Psoas muscle (tissue), 8 donors: ENCODE measurements around the gene PRODH2. TPM values are rescaled to one million over a fixed set of nuclear protein-coding genes. Genes with fewer than 3 reads are reported as not detected.

ENCODE experiments used
- ATAC-seq, 4 donors: fragments of 200-7000 bp; cut with Tn5 transposase; one replicate each; pipeline ENCODE4 v1.9.1; 2020; ENCODE audit warnings: moderate library complexity in 3 of 4, mild to moderate bottlenecking in 2 of 4
- DNase-seq, 2 donors: peaks; one replicate each; pipeline ENCODE4 v3.0.0-alpha.2; 2020
- H3K27ac ChIP-seq: fragments of 200-600 bp; one replicate; pipeline ENCODE4 v1.8.0; 2022
- H3K27me3 ChIP-seq, 3 donors: fragments of 200-600 bp in 1 of 3; one replicate each; pipeline versions ENCODE4 v1.6.1 to v1.8.0; 2013 to 2022; ENCODE audit warnings: low read length in 2 of 3, mild to moderate bottlenecking in 2 of 3, moderate library complexity in 1 of 3; ENCODE audit not compliant: insufficient read depth in 3 of 3
- H3K36me3 ChIP-seq, 2 donors: fragments of 200-600 bp in 1 of 2; one replicate each; pipeline versions ENCODE4 v1.6.1 to v1.8.0; 2013 to 2022; ENCODE audit warnings: low read depth in 1 of 2, mild to moderate bottlenecking in 1 of 2, moderate library complexity in 1 of 2; ENCODE audit not compliant: insufficient read depth in 1 of 2
- H3K4me1 ChIP-seq: fragments of 200-600 bp; one replicate; pipeline ENCODE4 v1.8.0; 2022
- H3K4me3 ChIP-seq: fragments of 200-600 bp; one replicate; pipeline ENCODE4 v1.8.0; 2022; ENCODE audit warnings: mild to moderate bottlenecking
- H3K9me3 ChIP-seq: fragments of 200-600 bp; one replicate; pipeline ENCODE4 v1.8.0; 2022
- WGBS, 3 donors: extraction: QIAGEN DNeasy Blood & Tissue Kit; methylation state at CpG; one replicate each; pipeline versions ENCODE4 v1.1.6 to v1.1.7; 2013; 5-methylcytosine and 5-hydroxymethylcytosine counted together
- intact Hi-C, 2 donors: fragments of 100-400 bp; cut with DNase I; formaldehyde crosslinking; loops; one replicate each; pipeline versions ENCODE4 v1.11.0 to v1.14.2; 2022
- polyA plus RNA-seq, 3 donors: library from polyadenylated mRNA; stranded (reverse); fragments of 200-250 nt; gene quantifications; one replicate each; pipeline ENCODE4 v1.2.3, GENCODE V29; 2013
- total RNA-seq, 4 donors: library from RNA; stranded (reverse); fragmentation: NEBNext Ultra II Directional in 2 of 4; extraction: Animal tissue kit (Norgen Biotek cat#: 25700) in 2 of 4; gene quantifications; one replicate each; pipeline versions ENCODE4 v1.2.1 to v1.2.4, GENCODE V29; 2021 to 2023
- TF ChIP-seq, protein P1 (sequence below): fragments of 200-600 bp; IDR thresholded peaks from one replicate; pipeline ENCODE4 v1.8.0; 2022; ENCODE audit warnings: antibody characterized with exemption
- donor health status: healthy with polysubstance abuse.
- donor health status: DM: no; HTN: no; CAD: no; lungs with moderate emphysema.
- donor health status: Bipolar disorder and iron deficiency.
- donor health status: healthy.
- donor health status: DM: yes; HTN: yes; CAD: no.
- donor health status: DM: no; HTN: no; CAD: no.
- donor health status: DM: no; HTN: no; CAD: no.
- donor health status: DM: yes; HTN: yes; CAD: no.

The PRODH2 gene
- total and polyA plus RNA-seq, 7 donors, result not detected

DNA sequence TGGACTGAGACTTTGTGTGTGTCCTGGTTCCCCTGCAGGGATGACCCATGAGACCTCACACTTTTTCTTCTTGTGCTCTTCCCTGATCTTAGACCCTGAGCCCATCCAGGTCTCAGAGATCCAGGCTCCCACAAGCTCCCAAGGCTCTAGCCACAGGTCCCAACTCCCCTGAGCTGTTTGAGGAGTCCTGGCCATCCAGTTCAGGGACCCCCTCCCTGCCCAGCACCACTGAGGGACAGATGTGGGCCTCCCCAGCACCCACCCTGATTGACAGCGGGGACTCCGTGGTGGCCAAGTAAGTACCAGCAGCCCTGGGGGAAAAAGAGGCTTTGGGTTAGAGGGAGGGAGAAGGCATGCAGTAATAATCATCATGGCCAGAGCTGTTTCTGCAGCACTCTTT lies 52.9 kb downstream of the PRODH2 start:
- peaks cover 3 to 26% of the 10 kb centered on the region in 2 donors for H3K36me3 ChIP-seq
- H3K27me3 ChIP-seq, result no peaks in the 10 kb centered on the region
- no peak for DNase-seq
- 92 to 96% (median 94%) methylated on average over 2 of the region's 2 CpGs for WGBS, 3 donors
- TF ChIP-seq, protein P1, sequence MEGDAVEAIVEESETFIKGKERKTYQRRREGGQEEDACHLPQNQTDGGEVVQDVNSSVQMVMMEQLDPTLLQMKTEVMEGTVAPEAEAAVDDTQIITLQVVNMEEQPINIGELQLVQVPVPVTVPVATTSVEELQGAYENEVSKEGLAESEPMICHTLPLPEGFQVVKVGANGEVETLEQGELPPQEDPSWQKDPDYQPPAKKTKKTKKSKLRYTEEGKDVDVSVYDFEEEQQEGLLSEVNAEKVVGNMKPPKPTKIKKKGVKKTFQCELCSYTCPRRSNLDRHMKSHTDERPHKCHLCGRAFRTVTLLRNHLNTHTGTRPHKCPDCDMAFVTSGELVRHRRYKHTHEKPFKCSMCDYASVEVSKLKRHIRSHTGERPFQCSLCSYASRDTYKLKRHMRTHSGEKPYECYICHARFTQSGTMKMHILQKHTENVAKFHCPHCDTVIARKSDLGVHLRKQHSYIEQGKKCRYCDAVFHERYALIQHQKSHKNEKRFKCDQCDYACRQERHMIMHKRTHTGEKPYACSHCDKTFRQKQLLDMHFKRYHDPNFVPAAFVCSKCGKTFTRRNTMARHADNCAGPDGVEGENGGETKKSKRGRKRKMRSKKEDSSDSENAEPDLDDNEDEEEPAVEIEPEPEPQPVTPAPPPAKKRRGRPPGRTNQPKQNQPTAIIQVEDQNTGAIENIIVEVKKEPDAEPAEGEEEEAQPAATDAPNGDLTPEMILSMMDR, result no peak
- H3K4me3 ChIP-seq, result no peak overlapping the region
- no peak for ATAC-seq
- peaks cover 14% of the 10 kb centered on the region for H3K4me1 ChIP-seq
- intact Hi-C loops, result loop anchor here in 1 of 2 donors (5.0 kb wide), 1 partner anchor 173 kb away; no protein-coding TSS in a partner anchor
- no peaks in the 10 kb centered on the region for H3K9me3 ChIP-seq
- no peak overlapping the region for H3K27ac ChIP-seq

DNA sequence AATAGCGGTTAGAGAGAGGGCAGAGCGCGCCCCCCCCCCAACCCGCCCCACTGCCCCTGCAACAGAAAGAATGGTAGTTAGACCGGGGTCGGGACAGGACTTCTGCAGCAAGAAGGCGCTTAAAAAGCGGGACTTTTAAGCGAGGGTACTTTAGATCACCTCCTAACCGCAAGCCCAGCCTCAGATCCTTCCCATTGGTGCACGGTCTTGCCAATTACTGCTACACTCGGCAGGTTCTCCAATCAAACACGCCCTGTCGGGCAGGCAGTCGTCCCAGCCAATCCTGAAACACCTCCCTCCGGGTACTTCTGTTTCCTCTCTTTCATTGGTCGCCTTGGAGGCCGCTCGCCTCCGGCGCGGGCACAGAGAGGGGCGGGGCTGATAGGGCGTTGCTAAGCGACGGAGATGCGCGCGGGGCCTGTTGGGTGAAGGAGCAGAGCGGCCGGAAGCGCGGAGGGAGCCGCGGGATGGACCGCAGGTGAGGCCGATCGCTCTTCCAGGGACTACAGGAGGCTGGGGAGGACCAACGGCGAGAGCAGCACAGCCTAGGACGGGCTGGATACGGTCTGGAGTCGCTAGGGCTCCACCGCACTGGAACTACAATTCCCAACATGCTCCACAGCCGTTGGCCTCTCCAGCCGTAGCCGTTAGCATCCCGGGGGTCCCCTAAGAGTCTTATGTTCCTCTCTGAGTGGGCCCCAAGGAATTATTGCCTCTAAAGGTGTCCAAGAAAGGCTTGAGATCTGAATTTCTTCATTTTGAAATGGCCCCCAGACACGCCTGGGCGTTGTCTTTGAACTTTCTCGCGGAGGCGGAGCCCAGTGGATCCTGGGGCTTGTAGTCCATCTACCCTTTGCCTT lies 54.7 kb downstream of the PRODH2 start, which contains the start of gene PROSER3:
Gene PROSER3, plus strand, starts transcription at position 428 of the 860 bp plus-strand sequence. Its CDS starts 40 bp downstream, at position 468.
- intact Hi-C loops, result loop anchor here in 1 of 2 donors (5.0 kb wide), 1 partner anchor 174 kb away; no protein-coding TSS in a partner anchor
- Histone ChIP-seq H3K36me3 (peaks cover 3 to 25% of the 10 kb centered on the region in 2 donors), H3K4me1 (peaks cover 14% of the 10 kb centered on the region), H3K4me3 (peak within 1 kb of the TSS; percentile 83), H3K27me3 (no peaks in the 10 kb centered on the region), H3K9me3 (no peaks in the 10 kb centered on the region), H3K27ac (peak within 1 kb of the TSS; percentile 94)
- TF ChIP-seq, protein P1, result no peak
- DNase-seq, result peak; percentile 97 to 99
- peak; percentile 76 to 81 (median 79) for ATAC-seq
- WGBS, 3 donors, result 0 to 1% (median 0%) methylated on average over 52 to 53 of the region's 53 CpGs

DNA sequence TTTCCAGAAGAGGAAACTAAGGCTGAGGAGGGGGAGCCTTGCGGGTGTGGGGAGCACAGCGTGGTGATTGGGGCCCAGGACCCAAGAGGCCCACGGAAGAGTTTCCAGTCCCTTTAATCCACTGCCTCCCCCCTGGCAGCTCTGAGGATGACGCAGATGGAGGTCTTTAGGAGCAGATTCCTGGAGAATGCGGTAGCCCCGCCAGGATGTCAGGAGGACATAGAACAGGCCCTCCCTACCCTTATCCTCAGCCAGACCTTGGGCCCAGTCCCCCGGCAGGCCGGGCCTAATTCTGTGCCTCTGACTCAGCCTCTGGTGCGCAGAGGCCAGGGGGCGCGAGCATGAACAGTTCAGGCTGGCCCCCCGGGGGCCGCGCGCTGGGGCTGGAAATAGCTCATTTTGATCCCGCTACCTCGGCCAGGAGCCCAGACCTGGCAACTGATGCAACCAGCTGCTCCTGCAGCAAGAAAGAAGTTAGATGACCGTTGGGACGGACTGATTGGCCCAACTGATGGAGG lies 55.4 kb downstream of the PRODH2 start:
- ATAC-seq (peak; percentile 67 to 72 (median 69)), DNase-seq (peak; percentile 92 to 97)
- 1 to 2% (median 1%) methylated on average over 19 of the region's 19 CpGs for WGBS, 3 donors
- Histone ChIP-seq H3K4me3 (peak overlapping the region; percentile 83), H3K36me3 (peaks cover 3 to 27% of the 10 kb centered on the region in 2 donors), H3K9me3 (no peaks in the 10 kb centered on the region), H3K27ac (peak overlapping the region; percentile 94), H3K27me3 (no peaks in the 10 kb centered on the region), H3K4me1 (peaks cover 14% of the 10 kb centered on the region)
- TF ChIP-seq, protein P1, result no peak
- intact Hi-C loops, result loop anchor here in 1 of 2 donors (5.0 kb wide), 1 partner anchor 175 kb away; no protein-coding TSS in a partner anchor

DNA sequence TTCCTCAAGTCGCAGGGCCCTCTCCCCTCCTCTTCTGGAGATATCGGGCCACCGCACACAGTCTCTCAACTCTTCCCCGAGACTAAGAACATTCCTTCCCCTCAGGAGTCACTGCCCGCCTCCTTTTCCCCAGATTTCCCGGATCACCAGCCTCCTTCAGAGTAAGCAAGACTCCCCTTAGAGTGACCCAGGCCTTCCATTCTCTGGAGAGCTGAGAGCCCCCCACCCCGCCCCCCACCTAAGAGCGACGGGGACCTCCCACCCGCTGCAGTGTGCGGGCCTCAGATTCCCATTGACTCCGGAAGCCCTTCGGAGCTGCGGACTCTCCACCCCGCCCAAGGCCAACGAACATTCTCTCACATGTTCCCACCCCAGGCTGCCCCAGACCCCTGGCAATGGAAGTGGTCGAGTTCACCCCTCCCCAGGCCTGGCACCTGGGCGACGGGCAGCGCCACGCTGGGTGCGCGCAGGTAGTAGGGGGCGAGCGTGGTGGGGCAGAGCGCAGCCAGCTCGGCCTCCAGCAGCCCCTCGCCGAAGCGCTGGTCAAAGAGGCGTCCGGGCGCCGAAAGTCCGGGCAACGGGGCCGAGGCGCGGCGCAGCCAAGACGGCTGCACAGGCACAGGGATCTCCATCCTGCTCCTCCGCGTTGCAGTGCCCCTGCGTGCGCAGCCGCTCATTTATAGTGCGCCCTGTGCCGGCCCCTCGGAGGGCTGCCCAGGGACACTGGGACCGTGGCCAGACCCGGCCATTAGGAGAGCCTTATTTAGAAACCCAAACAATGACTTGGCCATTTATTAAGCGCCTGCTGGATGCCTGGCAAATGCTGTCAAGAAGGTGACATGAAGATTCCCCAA lies 56.0 kb downstream of the PRODH2 start, which contains the start of gene HSPB6:
Gene HSPB6, minus strand, starts transcription at position 653 of the 854 bp plus-strand sequence. Its CDS starts 21 bp downstream, at position 632.
- WGBS, 3 donors, result 1 to 5% (median 3%) methylated on average over 52 of the region's 52 CpGs
- H3K4me1 ChIP-seq, result peaks cover 14% of the 10 kb centered on the region
- intact Hi-C loops, result loop anchor here in 1 of 2 donors (5.0 kb wide), 1 partner anchor 176 kb away; no protein-coding TSS in a partner anchor
- TF ChIP-seq, protein P1, result no peak
- H3K27ac ChIP-seq, result peak within 1 kb of the TSS; percentile 94
- ATAC-seq (peak; percentile 40 to 56 (median 53)), DNase-seq (peak; percentile 85 to 92)
- peaks cover 0 to 27% of the 10 kb centered on the region in 2 donors for H3K36me3 ChIP-seq
- H3K27me3 ChIP-seq, result no peaks in the 10 kb centered on the region
- no peaks in the 10 kb centered on the region for H3K9me3 ChIP-seq
- peak within 1 kb of the TSS; percentile 83 for H3K4me3 ChIP-seq
